ENCODE data around the gene TRAF6. TPM values are rescaled to one million over a fixed set of nuclear protein-coding genes. Genes with fewer than 3 reads are reported as not detected.

The TRAF6 gene
- total RNA-seq, 1 experiment from 2014 or later, result 5.7 TPM

Small RNAs within 50 kb of the gene (small RNA-seq; reads per million reads assigned to genes)
- gene AC061999.1, result not detected

Other genes with a start within 250 kb of the TRAF6 start
- gene COMMD9, start 220.8 kb downstream of the TRAF6 start, total RNA-seq (2014; rRNA removed; shearing (Covaris generic)), result 93.7 and 96.6 TPM in 2 replicates
- 80.1 and 92.8 TPM in 2 replicates for gene PRR5L, start 214.0 kb downstream of the TRAF6 start, total RNA-seq (2014; rRNA removed; shearing (Covaris generic))
- gene RAG1, start 57.7 kb upstream of the TRAF6 start, total RNA-seq (2014; rRNA removed; shearing (Covaris generic)), result 0.05 and 0.18 TPM in 2 replicates
- gene IFTAP, start 84.2 kb upstream of the TRAF6 start, total RNA-seq (2014; rRNA removed; shearing (Covaris generic)), result 2.2 and 6.3 TPM in 2 replicates
- gene RAG2, start 88.0 kb upstream of the TRAF6 start, total RNA-seq (2014; rRNA removed; shearing (Covaris generic)), result not detected in 2 replicates